ENCODE results near the gene EGFL7. TPM values are rescaled to one million over a fixed set of nuclear protein-coding genes. Genes with fewer than 3 reads are reported as not detected.

Gene EGFL7
- total RNA-seq, 1 experiment from 2014 or later: 38.0 TPM

GRCh38 chr9:136701668-136702053 lies 38.9 kb downstream of the EGFL7 start:
- Histone ChIP-seq H3K56ac (ENCODE audit: insufficient read length, low read depth, low read length) (no peak overlapping the region), H2BK20ac (ENCODE audit: low read depth, low read length, poor library complexity, severe bottlenecking) (no peak overlapping the region), H3K27ac (ENCODE audit: insufficient read length, low read depth, low read length) (no peak overlapping the region), H3K27me3 (ENCODE audit: insufficient read depth, low read length) (no peaks in the 10 kb centered on the region), H3T11ph (ENCODE audit: low read length) (no peak overlapping the region), H4K91ac (ENCODE audit: insufficient read length, low read depth, low read length) (no peak overlapping the region), H4K5ac (ENCODE audit: insufficient read length, low read depth, low read length) (no peak overlapping the region), H2AFZ (ENCODE audit: low read length) (no peak overlapping the region), H3K9ac (ENCODE audit: extremely low read depth, insufficient read length, low read length) (no peak overlapping the region), H3K23ac (ENCODE audit: insufficient read length, low read depth, low read length) (no peak overlapping the region), H4K8ac (replicated peaks; ENCODE audit: insufficient read length, low read depth, low read length) (no peak overlapping the region), H4K20me1 (ENCODE audit: control insufficient read depth, insufficient read depth, insufficient read length) (no peaks in the 10 kb centered on the region), H3K4ac (ENCODE audit: low read depth, low read length) (no peak overlapping the region), H3K9me3 (ENCODE audit: control insufficient read depth, low read depth, low read length) (no peaks in the 10 kb centered on the region), H3K4me2 (ENCODE audit: insufficient read depth, insufficient read length, low read length) (peak overlapping the region; percentile 35), H3K18ac (ENCODE audit: insufficient read length, low read depth, low read length) (no peak overlapping the region), H2BK15ac (ENCODE audit: low read depth, low read length) (no peak overlapping the region), H2BK5ac (ENCODE audit: insufficient read length, low read length) (no peak overlapping the region), H3K14ac (ENCODE audit: insufficient read depth, low read length) (no peak overlapping the region), H2BK12ac (ENCODE audit: insufficient read length, low read depth, low read length) (no peak overlapping the region), H3K79me2 (ENCODE audit: insufficient read depth, low read length) (no peaks in the 10 kb centered on the region), H3K79me1 (ENCODE audit: insufficient read depth, low read depth, low read length, poor library complexity, severe bottlenecking) (no peaks in the 10 kb centered on the region), H3K4me1 (ENCODE audit: insufficient read depth, low read length) (no peaks in the 10 kb centered on the region), H2AK5ac (ENCODE audit: insufficient read length, low read length) (no peak overlapping the region), H3K23me2 (ENCODE audit: insufficient read length, low read depth, low read length, poor library complexity, severe bottlenecking) (no peaks in the 10 kb centered on the region), H2BK120ac (ENCODE audit: low read depth, low read length, poor library complexity, severe bottlenecking) (peak overlapping the region; percentile 80)
- no peak for TF ChIP-seq CTCF (conservative IDR thresholded peaks at IDR 0.05)
- Mint-ChIP-seq H3K4me3 (0 out of 5 replicates have a peak overlapping the region, but pooled peaks of 1 of the 2 experiments have one; percentile 29), H3K36me3 (ENCODE audit: insufficient read depth in 1 of 3, low read depth in 3 of 3) (no peaks in the 10 kb centered on the region), H3K4me1 (peaks cover 7 to 17% of the 10 kb centered on the region in 2 experiments), H3K27me3 (ENCODE audit: low read depth) (peaks cover 48% of the 10 kb centered on the region), H3K27ac (peak overlapping the region in 1 of 3 experiments; percentile 35; a peak in 1 of 7 replicates), H3K9me3 (no peaks in the 10 kb centered on the region; a peak in 1 of 5 replicates)
- no peak for DNase-seq
- WGBS (ENCODE audit: extremely low coverage, insufficient read length, low lambda C conversion rate): no CpG with 5 or more reads among the region's 10 CpGs

Measured in H9 (cell line).